Measurements from ENCODE around the gene SCAMP2.

Gene SCAMP2

GRCh38 chr15:74869372-74869725 is 3.8 kb downstream of the SCAMP2 start:
- ATAC-seq: no peak
- no peak for TF ChIP-seq GLIS3 (CRISPR knock-in tag; IDR thresholded peaks at IDR 0.05)
- no peak for TF ChIP-seq SNAI2 (CRISPR knock-in tag; IDR thresholded peaks at IDR 0.05)
- TF ChIP-seq BACH2 (CRISPR knock-in tag; IDR thresholded peaks at IDR 0.05; ENCODE audit: borderline replicate concordance): no peak
- TF ChIP-seq ISL1 (CRISPR knock-in tag; IDR thresholded peaks at IDR 0.05): no peak
- no peak for TF ChIP-seq PATZ1 (CRISPR knock-in tag; IDR thresholded peaks at IDR 0.05; ENCODE audit: borderline replicate concordance)
- TF ChIP-seq ZNF565 (CRISPR knock-in tag; conservative IDR thresholded peaks at IDR 0.05; ENCODE audit: low read depth): no peak
- no peak for TF ChIP-seq TOX (CRISPR knock-in tag; IDR thresholded peaks at IDR 0.05; ENCODE audit: borderline replicate concordance)
- TF ChIP-seq PPARA (CRISPR knock-in tag; IDR thresholded peaks at IDR 0.05; ENCODE audit: borderline replicate concordance): no peak
- no peak for TF ChIP-seq ZFP30 (CRISPR knock-in tag; IDR thresholded peaks at IDR 0.05)
- TF ChIP-seq CSDC2 (CRISPR knock-in tag; IDR thresholded peaks at IDR 0.05): no peak
- no peak for TF ChIP-seq ZC3H10 (CRISPR knock-in tag; IDR thresholded peaks at IDR 0.05)
- TF ChIP-seq ZNF8 (CRISPR knock-in tag; IDR thresholded peaks at IDR 0.05): no peak
- TF ChIP-seq CSRNP3 (CRISPR knock-in tag; IDR thresholded peaks at IDR 0.05): no peak
- TF ChIP-seq TSHZ2 (CRISPR knock-in tag; IDR thresholded peaks at IDR 0.05): no peak
- TF ChIP-seq OSR1 (CRISPR knock-in tag; IDR thresholded peaks at IDR 0.05): no peak
- no peak for TF ChIP-seq ARNTL (CRISPR knock-in tag; IDR thresholded peaks at IDR 0.05; ENCODE audit: borderline replicate concordance, low read depth)
- TF ChIP-seq ESRRG (CRISPR knock-in tag; IDR thresholded peaks at IDR 0.05): no peak

GRCh38 chr15:74868059-74868458 is 5.1 kb downstream of the SCAMP2 start:
- TF ChIP-seq CREB5 (CRISPR knock-in tag; IDR thresholded peaks at IDR 0.05; ENCODE audit: low read depth) (no peak), CSRNP3 (CRISPR knock-in tag; IDR thresholded peaks at IDR 0.05) (no peak), PATZ1 (CRISPR knock-in tag; IDR thresholded peaks at IDR 0.05; ENCODE audit: borderline replicate concordance) (no peak)
- ATAC-seq: no peak

- no peak for ATAC-seq
- no peak for TF ChIP-seq CSRNP3 (CRISPR knock-in tag; IDR thresholded peaks at IDR 0.05)
- TF ChIP-seq TOX (CRISPR knock-in tag; IDR thresholded peaks at IDR 0.05; ENCODE audit: borderline replicate concordance): no peak
- TF ChIP-seq ZNF8 (CRISPR knock-in tag; IDR thresholded peaks at IDR 0.05): no peak
- no peak for TF ChIP-seq PATZ1 (CRISPR knock-in tag; IDR thresholded peaks at IDR 0.05; ENCODE audit: borderline replicate concordance)
- no peak for TF ChIP-seq OSR1 (CRISPR knock-in tag; IDR thresholded peaks at IDR 0.05)
Measured at GRCh38 chr15:74867466-74868038, 5.6 kb downstream of the SCAMP2 start.

Measured in SK-N-SH treated with all-trans-retinoic acid at 6 μM for 48 hours (cell line).